ENCODE results near the gene PIGM.

The PIGM gene

DNA sequence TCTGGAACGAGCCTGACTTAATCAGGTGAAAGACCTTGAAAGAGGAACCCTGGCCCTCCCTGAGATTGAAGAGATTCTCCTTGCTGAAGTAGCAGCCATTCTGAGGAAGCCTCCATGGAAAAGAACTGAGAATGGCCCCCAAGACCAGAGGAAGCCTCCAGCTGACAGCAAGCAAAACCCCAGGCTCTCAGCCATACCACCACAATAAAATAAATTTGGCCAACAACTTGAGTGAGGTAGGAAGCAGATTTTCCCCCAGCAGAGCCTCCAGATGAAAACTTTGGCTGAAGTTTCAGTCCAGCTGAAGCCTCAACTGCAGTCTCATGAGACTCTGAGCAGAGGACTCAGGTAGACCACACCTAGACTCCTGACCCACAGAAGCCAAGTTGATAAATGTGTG lies 43.8 kb downstream of the PIGM start:
- no peak for DNase-seq (ENCODE audit: low spot score)

- DNase-seq (ENCODE audit: low spot score), result no peak
Measured at GRCh38 chr1:159987186-159987585, 44.6 kb downstream of the PIGM start.

- no peak for DNase-seq (ENCODE audit: low spot score)
Measured at GRCh38 chr1:159986531-159986930, 45.3 kb downstream of the PIGM start.

GRCh38 chr1:159986093-159986492 lies 45.7 kb downstream of the PIGM start:
- no peak for DNase-seq (ENCODE audit: low spot score)

DNA sequence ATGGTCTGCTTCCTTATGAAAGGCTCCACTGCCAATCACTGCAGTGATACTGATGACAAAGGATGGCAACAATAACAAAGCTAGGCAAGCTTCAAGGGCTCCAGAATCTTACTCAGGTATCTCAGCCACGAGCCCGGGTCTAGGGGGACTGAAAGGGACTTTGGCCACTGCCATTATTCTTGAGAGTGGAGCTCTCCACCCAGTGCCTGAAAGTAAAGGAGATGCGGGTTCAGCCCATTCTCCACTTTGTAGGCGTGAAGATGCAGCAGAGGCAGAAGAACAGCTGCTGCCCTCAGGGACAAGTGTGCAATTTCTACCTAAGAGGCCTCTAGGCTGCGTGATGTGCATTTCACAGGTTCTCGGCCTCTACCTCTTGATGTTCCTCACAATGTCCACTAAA lies 46.3 kb downstream of the PIGM start:
- no peak for DNase-seq (ENCODE audit: low spot score)

DNA sequence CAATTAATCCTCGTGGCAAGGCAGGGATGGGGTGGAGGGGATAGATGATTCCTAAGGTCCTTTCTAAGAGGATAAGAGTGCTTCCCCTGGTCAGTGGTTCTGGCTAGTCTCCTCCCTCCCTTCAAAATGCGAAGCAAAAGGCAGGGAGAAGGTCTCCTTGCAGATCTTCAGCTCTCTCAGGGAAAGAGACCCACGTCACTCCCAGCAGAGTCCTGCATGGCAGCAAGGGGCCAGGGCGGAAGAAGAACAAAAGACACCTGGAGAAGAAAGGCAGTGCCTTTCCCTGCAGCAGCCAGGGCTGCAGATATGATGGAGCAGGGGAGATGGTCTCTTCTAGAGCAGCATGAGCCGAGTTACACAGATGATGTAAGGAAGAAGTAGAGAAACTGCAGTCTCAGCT lies 48.1 kb downstream of the PIGM start:
- no peak for DNase-seq (ENCODE audit: low spot score)

DNA sequence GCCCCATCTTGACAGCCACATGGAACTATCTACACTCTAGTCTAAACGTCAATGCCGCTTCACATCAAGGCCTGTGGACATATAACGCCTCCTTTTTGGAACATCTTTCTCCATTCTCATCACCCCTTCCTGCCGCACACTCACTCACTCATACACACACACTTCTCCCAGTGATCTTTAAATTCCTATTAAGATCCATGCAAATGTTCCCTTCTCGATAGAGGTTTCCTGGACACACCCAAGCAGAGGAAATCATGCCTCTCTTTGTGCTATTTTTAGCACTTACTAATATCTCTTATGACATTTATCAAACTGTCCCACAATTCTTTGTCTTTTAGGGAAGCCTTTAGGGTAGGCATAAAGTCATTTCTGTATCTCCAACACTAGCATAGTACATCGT lies 49.5 kb downstream of the PIGM start:
- no peak for DNase-seq (ENCODE audit: low spot score)

GRCh38 chr1:159981351-159982055 lies 50.3 kb downstream of the PIGM start:
- no peak for DNase-seq (ENCODE audit: low spot score)

DNA sequence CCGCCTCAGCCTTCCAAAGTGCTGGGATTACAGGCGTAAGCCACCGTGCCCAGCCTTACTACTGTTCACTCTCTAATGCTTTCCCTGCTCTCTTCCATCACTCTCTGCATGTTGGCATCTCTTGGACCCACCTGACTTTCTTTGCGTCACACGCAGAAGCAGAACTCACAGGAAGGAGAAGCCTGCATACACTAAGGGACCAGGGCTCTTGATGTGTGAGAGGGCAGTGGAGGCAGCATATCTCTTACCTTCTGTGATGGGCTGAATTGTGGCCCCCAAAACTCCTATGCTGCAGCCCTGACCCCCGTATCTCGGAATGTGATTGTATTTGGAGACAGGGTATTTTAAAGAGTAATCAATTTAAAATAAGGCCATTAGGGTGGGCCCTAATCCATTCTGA lies 51.0 kb downstream of the PIGM start:
- DNase-seq (ENCODE audit: low spot score), result no peak

GRCh38 chr1:159980076-159980475 lies 51.7 kb downstream of the PIGM start:
- no peak for DNase-seq (ENCODE audit: low spot score)

GRCh38 chr1:159979257-159979656 lies 52.5 kb downstream of the PIGM start:
- DNase-seq (ENCODE audit: low spot score), result no peak

DNA sequence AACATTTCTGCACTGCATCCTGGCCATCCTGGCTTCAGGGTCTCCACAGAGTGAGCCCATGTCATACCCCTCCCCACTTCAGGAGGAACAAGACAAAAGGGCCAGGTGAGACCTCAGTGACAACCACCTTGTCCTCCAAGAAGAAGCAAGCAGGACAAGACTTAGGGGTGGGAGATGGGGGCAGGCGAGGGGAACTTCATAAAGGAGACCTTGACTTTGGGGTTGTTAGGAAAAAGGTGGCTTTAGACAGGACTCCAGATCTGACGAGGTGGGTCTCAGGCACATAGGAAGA lies 53.7 kb downstream of the PIGM start:
- DNase-seq (ENCODE audit: low spot score), result no peak

GRCh38 chr1:159977364-159978106 lies 54.3 kb downstream of the PIGM start:
- no peak for DNase-seq (ENCODE audit: low spot score)

Data from globus pallidus (tissue), 1 donor.